GM19467 (cell line): Measurements from ENCODE around the gene FAM98B.

ENCODE experiments used
- ATAC-seq: cut with Tn5 transposase; IDR thresholded peaks from one replicate; pipeline ENCODE4 v1.9.1; 2021; ENCODE audit warnings: mild to moderate bottlenecking, moderate library complexity; ENCODE audit not compliant: unreplicated experiment

FAM98B gene

GRCh38 chr15:38536201-38536676 lies 82.3 kb downstream of the FAM98B start:
- ATAC-seq, result no peak
